Mesendoderm (in vitro differentiated cells): Measurements from ENCODE around the gene TSPAN31.

Experiments used
- DNase-seq: peaks from one replicate; pipeline ENCODE4 v3.0.0; 2013
- H2AK5ac ChIP-seq: 2 replicates; pipeline ENCODE4 v1.6.1; 2013; ENCODE audit warnings: low read length, inconsistent platforms
- H2BK120ac ChIP-seq: 2 replicates; pipeline ENCODE4 v1.6.1; 2013; ENCODE audit warnings: low read depth, mild to moderate bottlenecking, low read length, moderate library complexity, mixed read lengths
- H2BK15ac ChIP-seq: replicated peaks from 2 replicates; pipeline ENCODE4 v1.6.1; 2013; ENCODE audit warnings: low read depth, mild to moderate bottlenecking, moderate library complexity
- H2BK5ac ChIP-seq: 2 replicates; pipeline ENCODE4 v1.6.1; 2013; ENCODE audit warnings: low read length, inconsistent platforms
- H3K18ac ChIP-seq: 2 replicates; pipeline ENCODE4 v1.6.1; 2013; ENCODE audit warnings: mild to moderate bottlenecking, low read length, mixed read lengths
- H3K23ac ChIP-seq: one replicate; pipeline ENCODE4 v1.6.1; 2013; ENCODE audit warnings: low read length
- H3K27ac ChIP-seq: 2 replicates; pipeline ENCODE4 v1.5.1; 2013; ENCODE audit warnings: low read depth, mild to moderate bottlenecking, inconsistent platforms, low read length, moderate library complexity
- H3K27me3 ChIP-seq: 2 replicates; pipeline ENCODE4 v1.6.1; 2013; ENCODE audit warnings: low read length, control low read depth, mild to moderate bottlenecking, inconsistent platforms; ENCODE audit not compliant: insufficient read depth, poor library complexity
- H3K36me3 ChIP-seq: 2 replicates; pipeline ENCODE4 v1.6.1; 2013; ENCODE audit warnings: low read length, inconsistent platforms; ENCODE audit not compliant: control insufficient read depth, insufficient read depth
- H3K4ac ChIP-seq: one replicate; pipeline ENCODE4 v1.6.1; 2013; ENCODE audit warnings: low read depth, mild to moderate bottlenecking, low read length, moderate library complexity
- H3K4me1 ChIP-seq: 2 replicates; pipeline ENCODE4 v1.6.1; 2013; ENCODE audit warnings: low read depth, low read length, inconsistent platforms; ENCODE audit not compliant: control insufficient read depth
- H3K4me2 ChIP-seq: 2 replicates; pipeline ENCODE4 v1.6.1; 2013; ENCODE audit warnings: low read length
- H3K4me3 ChIP-seq: 2 replicates; pipeline ENCODE4 v1.5.1; 2013; ENCODE audit warnings: mild to moderate bottlenecking, low read length
- H3K56ac ChIP-seq: one replicate; pipeline ENCODE4 v1.6.1; 2013; ENCODE audit warnings: low read length
- H3K79me1 ChIP-seq: 2 replicates; pipeline ENCODE4 v1.6.1; 2013; ENCODE audit warnings: low read length, inconsistent platforms
- H3K79me2 ChIP-seq: 2 replicates; pipeline ENCODE4 v1.6.1; 2013; ENCODE audit warnings: mild to moderate bottlenecking, low read length; ENCODE audit not compliant: control insufficient read depth, insufficient read depth
- H3K9ac ChIP-seq: 2 replicates; pipeline ENCODE4 v1.6.1; 2013; ENCODE audit warnings: low read length, inconsistent platforms
- H4K5ac ChIP-seq: one replicate; pipeline ENCODE4 v1.6.1; 2013; ENCODE audit warnings: low read length
- H4K8ac ChIP-seq: one replicate; pipeline ENCODE4 v1.6.1; 2013; ENCODE audit warnings: low read depth, mild to moderate bottlenecking, control low read depth, low read length, moderate library complexity
- WGBS: extraction: QIAGEN DNeasy Blood & Tissue Kit; methylation state at CpG from one replicate; pipeline ENCODE4 v1.1.7; 2013; ENCODE audit warnings: low lambda C conversion rate, missing lambda C conversion rate; ENCODE audit not compliant: insufficient coverage; ENCODE audit errors: extremely low coverage; 5-methylcytosine and 5-hydroxymethylcytosine counted together

The TSPAN31 gene

GRCh38 chr12:57752668-57753000, 7.8 kb downstream of the TSPAN31 start:
- Histone ChIP-seq H3K4ac (no peak overlapping the region), H2BK15ac (no peak overlapping the region), H3K4me1 (peaks cover 9% of the 10 kb centered on the region), H3K79me1 (peaks cover 10% of the 10 kb centered on the region), H2BK5ac (no peak overlapping the region), H3K4me2 (peak overlapping the region; percentile 44), H3K27ac (no peak overlapping the region), H3K4me3 (no peak overlapping the region), H3K36me3 (peaks cover 3% of the 10 kb centered on the region), H4K5ac (no peak overlapping the region), H3K23ac (no peak overlapping the region), H4K8ac (no peak overlapping the region), H2AK5ac (no peak overlapping the region), H3K27me3 (peaks cover 16% of the 10 kb centered on the region), H2BK120ac (no peak overlapping the region), H3K56ac (peak overlapping the region; percentile 51), H3K18ac (no peak overlapping the region), H3K79me2 (peaks cover 18% of the 10 kb centered on the region), H3K9ac (peak overlapping the region; percentile 33)
- no peak for DNase-seq
- no CpG with 5 or more reads among the region's 5 CpGs for WGBS

- H3K79me2 ChIP-seq: peaks cover 18% of the 10 kb centered on the region
- peaks cover 10% of the 10 kb centered on the region for H3K79me1 ChIP-seq
- H3K18ac ChIP-seq: no peak overlapping the region
- H3K27me3 ChIP-seq: peaks cover 16% of the 10 kb centered on the region
- WGBS: no CpG with 5 or more reads among the region's 1 CpG
- no peak overlapping the region for H4K5ac ChIP-seq
- no peak overlapping the region for H4K8ac ChIP-seq
- no peak overlapping the region for H3K4me2 ChIP-seq
- H2BK120ac ChIP-seq: no peak overlapping the region
- H3K4me3 ChIP-seq: no peak overlapping the region
- no peak for DNase-seq
- H3K4me1 ChIP-seq: peaks cover 9% of the 10 kb centered on the region
- no peaks in the 10 kb centered on the region for H3K36me3 ChIP-seq
- H3K9ac ChIP-seq: no peak overlapping the region
- H3K56ac ChIP-seq: no peak overlapping the region
- H2BK5ac ChIP-seq: no peak overlapping the region
- H2BK15ac ChIP-seq: no peak overlapping the region
- no peak overlapping the region for H2AK5ac ChIP-seq
- H3K23ac ChIP-seq: no peak overlapping the region
- H3K27ac ChIP-seq: no peak overlapping the region
- H3K4ac ChIP-seq: no peak overlapping the region
These were observed 9.0 kb downstream of the TSPAN31 start for GRCh38 chr12:57753756-57754337.

GRCh38 chr12:57754411-57755193, 9.8 kb downstream of the TSPAN31 start, which contains the start of gene MARCHF9:
MARCHF9 (plus strand) TSS chr12:57755103; CDS start chr12:57755529, 426 bp downstream.
- Histone ChIP-seq H3K9ac (peak within 1 kb of the TSS; percentile 22), H3K23ac (no peak within 1 kb of the TSS), H2BK15ac (no peak within 1 kb of the TSS), H3K4ac (no peak within 1 kb of the TSS), H3K27ac (no peak within 1 kb of the TSS), H3K79me2 (peaks cover 18% of the 10 kb centered on the region), H3K79me1 (peaks cover 10% of the 10 kb centered on the region), H3K27me3 (peaks cover 16% of the 10 kb centered on the region), H3K18ac (peak within 1 kb of the TSS; percentile 33), H3K4me3 (peak within 1 kb of the TSS; percentile 3), H2BK120ac (no peak within 1 kb of the TSS), H3K4me1 (peaks cover 9% of the 10 kb centered on the region), H4K8ac (no peak within 1 kb of the TSS), H2AK5ac (no peak within 1 kb of the TSS), H3K36me3 (no peaks in the 10 kb centered on the region), H2BK5ac (no peak within 1 kb of the TSS), H4K5ac (no peak within 1 kb of the TSS), H3K56ac (peak within 1 kb of the TSS; percentile 57), H3K4me2 (peak within 1 kb of the TSS; percentile 51)
- DNase-seq: peak; percentile 50
- no CpG with 5 or more reads among the region's 41 CpGs for WGBS

- Histone ChIP-seq H3K4ac (no peak overlapping the region), H4K8ac (no peak overlapping the region), H3K27me3 (peaks cover 16% of the 10 kb centered on the region), H2BK5ac (no peak overlapping the region), H3K9ac (no peak overlapping the region), H3K18ac (peak overlapping the region; percentile 33), H3K79me1 (peaks cover 10% of the 10 kb centered on the region), H3K56ac (no peak overlapping the region), H3K4me1 (peaks cover 9% of the 10 kb centered on the region), H3K27ac (no peak overlapping the region), H3K4me3 (no peak overlapping the region), H3K23ac (no peak overlapping the region), H3K79me2 (peaks cover 18% of the 10 kb centered on the region), H2BK120ac (no peak overlapping the region), H2BK15ac (no peak overlapping the region), H3K36me3 (no peaks in the 10 kb centered on the region), H4K5ac (no peak overlapping the region), H2AK5ac (no peak overlapping the region), H3K4me2 (no peak overlapping the region)
- no peak for DNase-seq
- WGBS: no CpG with 5 or more reads among the region's 34 CpGs
These were observed 10.3 kb downstream of the TSPAN31 start for GRCh38 chr12:57755194-57755453.

GRCh38 chr12:57755454-57756372, 10.9 kb downstream of the TSPAN31 start:
- Histone ChIP-seq H2AK5ac (no peak overlapping the region), H2BK5ac (no peak overlapping the region), H4K8ac (no peak overlapping the region), H3K27me3 (peaks cover 16% of the 10 kb centered on the region), H3K4me3 (no peak overlapping the region), H3K4me1 (peaks cover 7% of the 10 kb centered on the region), H3K23ac (no peak overlapping the region), H3K4ac (no peak overlapping the region), H3K27ac (no peak overlapping the region), H3K4me2 (peak overlapping the region; percentile 41), H2BK120ac (no peak overlapping the region), H3K9ac (peak overlapping the region; percentile 22), H4K5ac (no peak overlapping the region), H3K36me3 (no peaks in the 10 kb centered on the region), H3K79me2 (peaks cover 13% of the 10 kb centered on the region), H3K18ac (peak overlapping the region; percentile 33), H3K56ac (peak overlapping the region; percentile 57), H2BK15ac (no peak overlapping the region), H3K79me1 (peaks cover 5% of the 10 kb centered on the region)
- DNase-seq: no peak
- no CpG with 5 or more reads among the region's 76 CpGs for WGBS
